Stimulated activated CD8-positive, alpha-beta memory T cell treated with anti-CD3 and anti-CD28 coated beads, Interleukin-2, amount 100 ng/mL, for 1 hour (primary cell): ENCODE measurements around the gene L3HYPDH.

Experiments used
- DNase-seq, 2 donors: peaks; one replicate each; pipeline ENCODE4 v3.0.0-alpha.2; 2020; ENCODE audit warnings: low read depth in 2 of 2

L3HYPDH gene

GRCh38 chr14:59483819-59484638, at the start of gene L3HYPDH, which contains the start of gene JKAMP:
TSS of gene L3HYPDH (minus strand) at chr14:59484408. CDS start at chr14:59484316, 92 bp downstream.
TSS of gene JKAMP (plus strand) at chr14:59484517. CDS start at chr14:59484590, 73 bp downstream.
- peak; percentile 97 for DNase-seq

- no peak for DNase-seq
Measured at GRCh38 chr14:59532419-59532818, 48.2 kb upstream of the L3HYPDH start.

- DNase-seq, result no peak
Measured at GRCh38 chr14:59530349-59530748, 46.1 kb upstream of the L3HYPDH start.

- no peak for DNase-seq
Measured at GRCh38 chr14:59529189-59529588, 45.0 kb upstream of the L3HYPDH start.

GRCh38 chr14:59520224-59520623, 36.0 kb upstream of the L3HYPDH start:
- DNase-seq, result no peak

GRCh38 chr14:59511916-59512575, 27.8 kb upstream of the L3HYPDH start:
- no peak for DNase-seq

GRCh38 chr14:59510966-59511365, 26.8 kb upstream of the L3HYPDH start:
- DNase-seq, result no peak

GRCh38 chr14:59510001-59510400, 25.8 kb upstream of the L3HYPDH start:
- DNase-seq, result no peak

GRCh38 chr14:59509101-59509500, 24.9 kb upstream of the L3HYPDH start:
- DNase-seq, result no peak

- DNase-seq, result no peak
Measured at GRCh38 chr14:59507752-59508103, 23.5 kb upstream of the L3HYPDH start.

GRCh38 chr14:59507063-59507751, 23.0 kb upstream of the L3HYPDH start:
- peak in 1 of 2 donors; percentile 4 for DNase-seq

GRCh38 chr14:59503256-59503655, 19.0 kb upstream of the L3HYPDH start:
- DNase-seq, result no peak

GRCh38 chr14:59500732-59501131, 16.5 kb upstream of the L3HYPDH start:
- DNase-seq, result no peak

GRCh38 chr14:59492384-59492783, 8.2 kb upstream of the L3HYPDH start:
- no peak for DNase-seq

GRCh38 chr14:59490756-59491155, 6.5 kb upstream of the L3HYPDH start:
- DNase-seq, result no peak

- no peak for DNase-seq
Measured at GRCh38 chr14:59484639-59485175, 499 bp upstream of the L3HYPDH start.

- no peak for DNase-seq
Measured at GRCh38 chr14:59483363-59483762, 845 bp downstream of the L3HYPDH start.

GRCh38 chr14:59482541-59483331, 1.5 kb downstream of the L3HYPDH start:
- DNase-seq, result no peak

- DNase-seq, result no peak
Measured at GRCh38 chr14:59481871-59482540, 2.2 kb downstream of the L3HYPDH start.

- no peak for DNase-seq
Measured at GRCh38 chr14:59481407-59481806, 2.8 kb downstream of the L3HYPDH start.

- DNase-seq, result no peak
Measured at GRCh38 chr14:59480166-59480565, 4.0 kb downstream of the L3HYPDH start.
